DMS114 treated with DMSO at 0.1 percent for 48 hours (cell line): ENCODE measurements around the gene DHRS11.

Experiments used
- DNase-seq: peaks from one replicate; lab custom pipeline; 2025; ENCODE audit not compliant: unreplicated experiment; lab: John Stamatoyannopoulos, UW

The DHRS11 gene

DNA sequence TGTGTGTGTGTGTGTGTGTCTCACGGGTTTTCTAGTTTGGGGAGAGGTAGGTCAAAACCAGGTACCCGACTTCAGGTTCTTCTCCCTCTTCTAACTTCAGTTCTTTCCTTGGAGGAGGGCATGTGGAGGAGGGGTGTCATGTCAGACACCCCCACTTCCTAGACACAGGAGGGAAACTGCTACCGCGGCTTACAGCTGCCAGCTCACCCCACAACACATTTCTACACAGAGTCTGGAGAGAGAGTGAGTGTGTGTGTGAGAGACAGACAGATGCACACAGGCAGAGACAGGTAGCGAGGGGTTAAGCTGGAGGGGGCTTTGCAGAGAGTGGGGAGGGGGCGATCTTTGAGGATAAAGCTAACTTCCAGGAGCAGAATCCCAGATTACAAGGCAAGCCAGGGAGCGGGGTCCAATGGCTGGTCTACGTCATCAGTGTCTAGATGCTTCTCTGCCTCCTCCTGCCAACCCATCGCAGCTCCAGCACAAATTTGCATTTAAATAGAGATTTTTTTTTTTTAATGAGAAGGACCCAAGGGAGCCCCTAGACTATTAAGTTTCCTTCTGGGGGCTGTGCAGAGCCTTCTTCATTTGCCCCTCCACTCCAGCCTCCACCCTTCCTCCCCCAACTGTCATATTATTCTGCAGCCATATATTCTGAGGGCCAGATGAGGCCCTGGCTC lies 58.6 kb downstream of the DHRS11 start:
- DNase-seq: no peak
